ENCODE results near the gene FCHSD1.

Gene FCHSD1

DNA sequence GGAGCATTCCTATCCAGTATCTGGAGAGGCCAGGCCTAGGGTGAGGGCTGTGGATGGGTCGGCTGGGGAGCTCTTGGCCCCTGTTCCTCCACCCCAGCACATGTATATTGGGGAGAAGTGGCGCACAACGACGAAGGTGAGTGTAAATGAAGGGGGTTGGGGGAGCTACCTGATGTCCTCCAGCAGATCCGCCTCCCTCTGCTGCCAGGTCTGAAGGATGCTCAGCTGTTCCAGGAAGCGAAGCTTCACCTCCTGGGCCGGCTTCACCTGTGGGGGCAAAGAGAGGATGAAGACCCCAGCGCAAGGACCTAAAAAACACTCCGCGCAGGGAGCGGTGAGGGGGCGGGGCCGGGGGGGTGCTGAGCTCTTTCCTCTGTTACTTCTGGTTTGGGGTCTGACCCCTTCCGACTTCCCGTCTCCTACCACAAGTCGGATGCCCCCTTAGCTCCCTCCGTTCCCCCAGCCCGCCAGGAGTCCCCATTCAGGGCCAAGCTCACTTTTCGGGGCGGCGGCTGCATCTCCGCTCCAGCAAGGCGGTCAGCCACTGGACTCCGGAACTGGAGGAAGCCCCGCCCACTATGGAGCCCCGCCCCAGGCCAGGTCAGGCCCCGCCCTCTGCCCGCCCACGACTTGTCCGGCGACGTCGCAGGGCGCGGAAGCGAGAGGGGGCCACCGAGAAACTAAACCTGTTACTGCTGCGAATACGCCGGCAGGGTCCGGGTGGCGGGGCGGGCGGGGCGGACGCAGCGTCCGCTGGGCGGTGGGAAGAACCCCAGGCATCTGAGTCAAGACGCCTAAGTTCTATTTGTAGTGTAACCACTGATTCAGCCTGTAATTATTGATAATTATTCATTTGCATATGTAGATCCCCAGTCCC, at the start of gene FCHSD1:
FCHSD1 (minus strand) TSS at position 568 of the 877 bp plus-strand sequence; CDS start at position 518, 50 bp downstream.
- peak; percentile 74 for DNase-seq

DNA sequence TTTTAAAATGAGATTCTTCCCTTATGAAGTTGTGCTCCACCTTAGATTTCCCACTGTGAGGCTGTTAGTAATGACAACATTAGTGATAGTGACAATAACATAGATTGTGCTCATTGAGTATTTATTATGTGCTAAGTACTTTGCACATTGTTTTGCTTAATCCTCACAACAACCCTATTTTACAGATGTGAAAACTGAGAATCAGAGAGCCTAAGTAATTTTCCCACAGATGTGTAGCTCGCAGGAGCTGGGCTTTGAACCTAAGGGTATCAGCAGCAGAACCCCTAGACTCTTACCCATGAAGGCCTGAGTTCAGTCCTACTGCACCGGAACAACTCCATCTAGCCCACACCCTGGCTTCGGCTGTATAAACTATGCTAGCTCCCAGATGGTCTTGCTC, 46.4 kb upstream of the FCHSD1 start:
- DNase-seq: no peak

DNA sequence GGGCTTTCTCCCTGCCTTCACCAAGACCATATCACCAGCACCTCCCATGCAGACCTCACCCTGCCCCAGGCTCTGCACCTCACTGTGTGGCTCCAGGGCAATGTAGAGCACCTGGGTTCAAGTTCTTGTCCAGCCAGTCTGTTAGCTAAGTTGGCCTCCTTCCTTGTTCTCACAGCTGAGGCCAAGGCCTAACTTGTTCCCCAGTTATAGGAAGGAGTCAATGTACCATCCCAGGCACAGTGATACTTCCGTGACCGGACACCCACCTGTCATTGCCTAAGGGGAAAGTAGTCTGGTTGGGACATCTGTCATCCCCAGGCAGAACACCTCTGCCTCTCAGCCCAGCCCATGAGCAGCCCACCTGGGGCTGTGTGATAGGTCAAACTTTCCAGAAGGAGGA, 45.2 kb upstream of the FCHSD1 start:
- DNase-seq: no peak

DNA sequence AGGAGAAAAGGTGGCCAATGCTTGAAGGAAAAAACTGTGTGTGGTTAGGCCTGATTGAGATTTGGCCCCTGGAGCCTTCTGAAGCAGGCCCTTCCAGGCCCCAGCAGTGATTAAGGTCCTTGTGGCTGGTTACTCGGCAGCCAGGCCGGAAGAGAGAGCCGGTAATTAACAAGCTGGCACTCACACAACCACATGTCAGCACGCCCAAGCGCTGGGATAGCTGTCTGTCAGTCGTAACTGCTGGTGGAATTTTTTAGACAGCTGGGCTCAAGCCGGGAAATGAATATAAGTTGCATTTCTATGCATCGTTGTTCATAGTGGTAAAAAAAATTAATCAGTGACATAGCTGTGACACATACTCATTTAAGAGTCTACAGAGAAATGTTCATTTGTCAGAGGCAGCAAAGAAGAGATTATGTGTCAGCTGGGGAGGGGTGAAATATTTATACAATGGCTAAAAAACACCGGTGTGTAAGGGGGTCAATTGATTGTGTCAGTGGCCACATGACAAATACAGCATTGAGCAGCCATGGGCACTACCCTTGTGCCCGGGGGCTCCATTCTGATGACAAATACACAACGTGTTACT, 44.5 kb upstream of the FCHSD1 start:
- no peak for DNase-seq

DNA sequence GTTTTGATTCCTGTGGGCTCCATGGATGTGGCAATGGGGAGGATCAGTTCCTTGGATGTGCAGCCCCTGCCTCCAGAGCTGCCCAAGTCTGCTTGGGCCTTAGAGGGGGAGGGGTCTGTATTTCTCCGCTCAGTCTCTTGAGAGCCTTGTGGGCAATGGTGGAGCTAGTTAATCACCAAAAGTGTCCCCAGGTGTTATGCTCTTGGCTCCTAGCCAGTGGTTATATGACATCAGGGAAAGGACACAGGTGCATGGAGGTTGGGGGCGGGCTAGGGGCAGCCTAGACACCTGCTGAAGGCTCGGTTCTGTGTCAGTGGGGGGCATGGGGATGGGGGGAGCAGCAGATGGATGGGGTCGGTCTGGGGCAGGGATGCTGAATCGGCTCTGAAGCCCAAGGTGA, 43.3 kb upstream of the FCHSD1 start:
- DNase-seq: no peak

DNA sequence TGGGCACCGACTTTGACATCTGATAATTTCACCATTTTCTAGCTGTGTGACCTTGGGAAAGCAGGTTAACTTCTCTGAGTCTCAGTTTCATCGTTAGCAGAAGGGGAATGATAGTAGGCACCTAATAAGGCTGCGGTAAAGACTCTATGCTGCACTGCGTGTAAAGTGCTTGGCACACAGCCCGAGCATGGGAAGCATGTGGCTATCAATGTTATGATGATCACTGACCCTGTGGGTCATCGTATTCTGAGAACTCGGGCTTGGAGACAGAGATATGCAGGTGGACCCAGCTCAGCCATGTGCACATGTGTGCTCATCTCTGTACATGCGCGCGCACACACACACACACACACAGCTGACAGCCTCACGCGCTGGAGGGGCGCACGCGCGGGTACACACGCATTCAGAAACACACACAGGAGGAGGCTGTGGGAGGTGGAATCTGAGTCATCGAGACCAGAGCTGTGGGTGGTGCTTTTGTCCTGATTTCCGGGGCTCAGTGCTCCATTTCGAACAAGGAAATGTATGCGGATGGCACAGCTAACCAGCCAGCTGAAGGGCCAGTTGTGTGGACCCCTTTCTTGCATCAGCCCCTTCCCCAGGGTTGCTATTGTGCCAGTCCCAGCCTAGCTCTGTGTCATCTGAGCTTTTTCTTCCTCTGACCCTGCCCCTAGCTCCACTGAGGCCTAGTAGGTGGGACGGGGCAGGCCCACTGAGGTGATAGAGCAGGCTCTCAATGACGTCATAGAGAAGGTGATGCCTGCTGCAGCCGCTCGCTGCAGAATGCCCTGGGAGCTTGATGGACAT, 41.9 kb upstream of the FCHSD1 start:
- DNase-seq: peak; percentile 77

DNA sequence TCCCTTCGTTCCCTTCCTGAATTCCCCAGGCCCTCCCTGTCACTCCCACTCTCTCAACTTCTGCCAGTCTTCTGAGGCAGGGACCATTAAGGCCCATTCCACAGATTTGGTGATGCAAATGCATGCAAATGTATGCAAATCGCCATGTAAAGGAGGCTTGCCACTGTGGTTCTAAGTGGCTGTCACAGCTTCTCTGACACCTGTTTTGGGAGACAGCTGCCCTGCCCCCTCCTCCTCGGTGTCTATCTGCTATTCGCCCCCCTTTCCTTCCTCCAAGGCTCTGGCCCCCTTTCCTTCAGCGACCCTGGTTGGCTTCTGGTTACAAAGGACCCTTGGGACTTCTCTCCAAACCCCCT, 41.3 kb upstream of the FCHSD1 start:
- no peak for DNase-seq

DNA sequence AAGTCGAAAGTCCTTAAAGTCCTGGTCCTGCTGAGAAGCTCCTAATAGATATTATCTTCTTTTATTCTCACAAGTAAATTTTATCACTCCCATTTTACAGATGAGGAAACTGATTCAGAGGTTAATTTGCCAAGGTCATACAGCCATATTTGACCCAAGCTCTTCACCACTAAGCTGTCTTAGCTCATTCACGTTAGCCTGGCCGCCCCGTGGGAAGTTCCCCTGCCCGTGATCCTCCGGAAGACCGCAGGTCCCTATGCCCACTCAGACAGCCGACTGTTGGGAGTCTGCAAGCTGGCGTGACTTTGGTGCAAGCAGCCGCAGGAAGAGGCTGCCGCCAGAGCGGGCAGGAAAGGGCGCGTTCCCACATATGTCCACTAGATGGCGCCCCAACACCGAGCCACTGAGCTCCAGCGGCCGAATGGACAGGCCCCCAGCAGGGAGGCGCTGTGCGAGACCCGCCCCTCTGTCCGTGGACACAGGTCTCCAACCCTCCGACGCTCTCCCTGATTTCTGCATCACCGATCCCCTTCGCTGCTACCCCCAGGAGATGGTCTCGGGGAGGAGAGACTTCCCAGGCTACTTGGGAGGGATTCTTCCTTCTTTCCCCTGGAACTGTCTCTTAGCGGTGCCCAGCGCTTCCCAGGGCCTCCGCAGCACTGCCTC, 40.8 kb upstream of the FCHSD1 start:
- DNase-seq: peak; percentile 80

DNA sequence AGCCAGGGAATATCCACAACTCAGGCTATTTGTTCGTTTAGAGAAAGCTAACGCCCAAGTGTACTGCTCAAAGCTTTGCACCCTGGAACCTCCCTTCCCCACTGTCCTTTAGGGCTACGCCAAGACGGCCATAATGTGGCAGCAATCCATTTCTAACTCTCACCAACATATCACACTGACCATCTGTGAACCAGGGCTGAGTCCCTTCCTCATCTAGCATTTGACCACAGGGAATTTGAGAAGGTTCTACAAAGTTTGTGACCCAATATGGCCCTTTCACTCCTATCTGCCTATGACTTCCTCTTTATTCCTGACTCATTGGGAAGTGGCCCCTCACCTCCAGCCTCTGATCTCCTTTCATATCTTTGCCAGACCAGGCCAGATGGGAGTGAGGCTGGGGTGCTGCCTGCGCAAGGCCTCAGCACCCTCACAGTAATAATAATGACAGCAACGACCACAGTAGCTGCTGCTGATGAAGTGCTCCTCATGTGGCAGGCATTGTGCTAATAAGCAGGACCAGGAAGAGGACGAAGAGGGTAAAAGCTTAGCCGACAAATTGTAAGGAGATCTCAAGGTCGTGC, 40.2 kb upstream of the FCHSD1 start:
- no peak for DNase-seq

DNA sequence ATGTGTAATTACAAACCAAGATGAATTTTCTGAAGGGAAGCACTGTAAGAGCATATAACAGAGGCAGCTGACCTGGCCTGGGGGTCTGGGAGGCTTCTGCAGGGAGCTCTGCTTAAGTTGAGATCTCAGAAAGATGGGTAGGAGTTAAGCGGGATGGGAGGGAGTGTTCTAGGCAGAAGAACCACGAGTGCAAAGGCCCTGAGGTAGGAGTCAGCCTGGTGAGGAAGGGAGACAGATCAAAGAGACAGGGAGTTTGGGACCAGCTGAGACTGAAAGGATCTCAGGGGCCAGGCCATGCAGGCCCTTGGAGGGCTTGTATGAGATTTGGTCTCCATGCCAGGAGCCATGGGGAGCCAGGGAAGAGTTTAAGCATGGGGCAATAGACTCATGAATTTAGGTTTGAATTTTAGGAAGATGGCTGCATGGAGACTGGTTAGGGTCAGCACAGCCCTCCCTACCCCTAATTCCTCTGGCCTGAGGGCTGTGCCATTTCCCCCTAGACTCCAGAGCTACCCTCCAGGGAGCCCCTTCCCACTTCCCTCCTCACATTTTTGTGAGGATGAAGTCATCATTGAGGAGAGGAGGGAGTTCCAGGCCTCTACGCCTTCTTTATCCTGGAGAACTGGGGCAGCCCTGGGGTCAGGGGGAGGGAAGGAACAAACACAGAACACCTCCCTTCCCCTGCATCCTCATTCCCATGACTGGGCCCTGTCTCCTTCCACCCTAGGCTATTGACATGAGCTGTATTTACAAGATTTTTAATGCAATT, 35.6 kb upstream of the FCHSD1 start:
- DNase-seq: no peak

DNA sequence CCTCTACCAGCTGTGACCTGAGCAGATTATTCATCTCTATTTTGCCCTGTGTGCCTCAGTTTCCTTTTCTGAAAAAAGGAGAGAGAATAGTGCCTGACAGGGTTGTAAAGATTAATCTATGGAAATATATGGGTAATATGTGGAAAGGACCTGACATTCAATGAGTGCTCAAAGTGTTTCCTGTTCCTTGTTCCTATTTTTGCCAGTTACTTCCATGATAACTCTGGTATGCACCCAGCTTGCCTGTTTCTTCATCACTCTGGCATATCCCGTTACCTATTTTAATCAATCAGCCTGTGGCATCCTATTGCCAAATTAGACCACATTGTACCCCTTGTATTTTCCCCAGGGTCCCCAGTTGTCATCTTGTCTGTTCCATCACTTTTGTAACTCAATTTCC, 34.4 kb upstream of the FCHSD1 start:
- no peak for DNase-seq

DNA sequence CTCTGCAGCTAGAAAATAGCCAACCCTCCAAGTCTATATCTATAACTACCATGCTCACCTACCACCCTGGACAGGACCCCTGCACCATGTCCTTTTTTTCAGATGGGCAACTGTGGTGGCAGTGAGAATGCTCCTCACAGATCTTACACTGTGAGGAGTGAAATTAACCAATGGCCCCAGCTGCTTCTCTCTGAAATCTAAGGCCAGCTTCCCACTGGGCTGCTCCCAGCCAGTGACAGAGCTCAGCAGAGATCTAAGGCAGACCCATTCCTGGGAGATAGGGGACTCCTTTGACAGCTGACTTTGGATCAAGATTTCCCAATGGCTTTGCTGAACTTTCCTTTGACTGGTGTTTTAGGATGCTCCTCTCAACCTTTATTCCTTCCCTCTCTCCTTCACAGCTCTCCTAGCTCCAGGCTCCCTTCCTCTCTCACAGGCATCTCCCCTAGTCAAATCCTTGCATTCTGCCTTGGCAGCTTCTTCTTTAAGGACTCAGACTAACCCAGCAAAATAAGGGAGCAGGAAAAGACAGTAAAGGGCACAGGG, 32.5 kb upstream of the FCHSD1 start:
- DNase-seq: no peak

DNA sequence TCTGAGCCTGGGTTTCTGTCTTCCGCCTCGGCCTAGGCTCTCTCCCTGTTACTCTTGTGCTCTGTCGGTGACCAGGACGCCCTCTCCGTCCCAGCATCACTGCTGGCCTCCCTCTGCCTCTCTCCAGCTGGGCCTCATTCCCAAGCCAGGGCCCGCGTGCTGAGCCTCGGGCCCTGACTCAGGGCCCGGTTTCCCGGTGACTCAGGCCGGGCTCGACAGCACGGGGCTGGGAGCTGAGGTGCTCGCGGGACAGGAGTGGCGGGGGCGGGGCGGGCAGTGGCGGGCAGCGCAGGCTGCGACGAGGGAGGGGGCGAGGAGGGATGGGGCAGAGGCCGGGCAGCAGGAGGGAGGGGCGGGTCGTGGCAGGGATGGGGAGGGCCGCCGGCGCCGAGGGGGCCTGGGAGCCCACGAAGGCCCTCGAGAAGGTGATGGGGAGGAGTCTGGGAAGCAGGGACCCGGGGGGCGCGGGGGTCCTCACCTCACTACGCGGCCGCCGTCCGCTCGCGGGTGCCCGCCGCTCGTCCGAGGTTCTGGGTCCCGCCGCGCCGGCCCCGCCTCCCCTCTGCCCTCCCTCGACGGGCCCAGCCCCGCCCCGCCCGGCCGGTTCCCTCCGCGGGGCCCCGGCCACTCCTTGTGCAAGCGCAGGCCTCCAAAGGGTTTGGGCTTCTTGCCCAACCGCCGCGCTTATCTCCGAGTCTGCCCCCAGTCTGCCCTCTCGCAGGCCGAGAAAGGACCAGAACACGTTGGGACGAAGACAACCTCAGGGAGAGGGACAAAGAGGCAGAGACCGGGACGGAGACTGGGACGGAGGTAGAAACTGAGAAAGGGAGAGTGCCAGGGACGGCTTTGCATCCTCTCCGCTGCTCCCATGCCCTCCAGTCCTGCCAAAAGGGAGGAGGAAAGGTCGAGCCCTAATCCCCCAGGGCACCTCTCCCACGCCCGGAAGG, 30.8 kb upstream of the FCHSD1 start, which contains the start of gene ARAP3:
ARAP3 (minus strand) TSS at position 536 of the 947 bp plus-strand sequence. CDS start 1,744 bp downstream, outside the sequence.
- peak; percentile 30 for DNase-seq

DNA sequence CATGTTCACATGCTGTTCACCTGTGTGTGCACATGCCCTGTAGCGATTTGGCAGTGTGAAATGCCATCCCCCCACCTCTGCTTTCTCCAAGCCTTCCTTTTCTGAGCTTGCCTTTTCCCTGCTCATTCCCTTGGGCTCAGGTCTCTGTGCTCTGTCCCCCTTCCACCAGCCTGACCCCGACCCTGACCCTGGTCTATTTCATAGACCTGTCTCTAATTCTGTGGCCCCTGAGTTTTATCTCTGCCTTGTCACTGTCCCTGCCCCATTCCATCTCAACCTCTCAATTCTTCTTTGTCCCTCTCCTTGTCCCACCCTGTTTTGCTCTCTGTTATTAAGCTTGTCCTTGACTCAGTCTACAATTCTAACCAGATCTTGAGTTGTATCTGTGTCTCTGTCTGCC, 30.1 kb upstream of the FCHSD1 start:
- no peak for DNase-seq

DNA sequence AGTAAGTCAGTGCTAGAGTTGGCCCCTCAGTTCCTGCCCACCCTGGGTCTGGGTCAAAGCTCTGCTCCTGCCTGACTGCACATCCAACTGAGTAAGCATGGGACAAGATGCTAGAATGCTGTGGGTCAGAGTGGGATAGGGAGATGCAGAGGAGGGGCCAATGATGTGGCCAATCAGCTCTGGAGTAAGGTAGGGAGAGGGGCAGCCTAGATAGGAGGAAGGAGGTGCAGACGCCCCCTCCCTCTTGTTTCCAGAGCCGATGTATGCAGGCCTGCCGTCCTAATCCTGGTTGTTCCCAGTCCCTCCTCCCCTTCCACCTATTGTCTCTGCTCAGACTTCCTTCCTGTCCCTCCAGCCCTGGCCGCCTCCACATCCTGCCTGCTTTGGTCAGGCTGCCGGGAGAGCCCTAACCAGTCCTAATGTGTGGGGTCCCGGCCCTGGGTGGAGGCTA, 29.6 kb upstream of the FCHSD1 start:
- DNase-seq: no peak

DNA sequence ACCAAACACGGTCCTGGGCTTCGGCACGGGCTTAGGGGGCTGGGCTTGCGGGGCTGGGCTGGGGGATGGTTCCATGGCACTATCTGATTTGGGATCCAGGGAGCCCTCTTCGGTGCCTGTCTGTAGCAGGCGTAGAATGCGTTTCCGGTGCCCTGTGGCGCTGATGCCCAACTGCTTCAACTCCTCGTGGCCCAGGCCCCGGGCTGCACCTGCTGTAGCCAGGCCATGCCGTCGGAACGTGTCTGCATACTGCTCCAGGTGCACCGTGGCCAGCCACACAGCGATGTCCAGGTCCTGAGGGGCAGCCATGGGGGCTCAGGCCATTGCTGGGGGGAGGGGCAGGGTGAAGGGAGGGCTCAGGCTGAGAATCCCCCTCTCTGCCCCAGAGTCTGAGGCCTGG, 29.0 kb upstream of the FCHSD1 start:
- no peak for DNase-seq

DNA sequence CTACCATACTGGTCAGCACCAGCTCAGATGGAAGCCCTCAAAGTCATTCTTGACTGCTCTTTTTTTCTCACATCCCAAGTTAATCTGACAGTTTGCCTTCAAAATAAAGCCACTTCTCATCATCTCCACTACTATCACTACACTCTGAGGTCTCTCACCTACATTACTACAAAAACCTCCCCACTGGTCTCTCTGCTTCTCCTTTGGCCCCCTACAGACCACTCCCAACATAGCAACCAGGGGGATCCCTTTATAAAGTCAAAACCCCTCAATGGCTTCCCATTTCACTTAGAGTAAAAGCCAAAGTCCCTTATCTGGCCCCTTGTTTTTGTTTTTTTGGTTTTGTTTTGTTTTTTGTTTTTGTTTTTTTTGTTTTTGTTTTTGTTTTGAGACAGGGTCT, 26.2 kb upstream of the FCHSD1 start:
- no peak for DNase-seq

DNA sequence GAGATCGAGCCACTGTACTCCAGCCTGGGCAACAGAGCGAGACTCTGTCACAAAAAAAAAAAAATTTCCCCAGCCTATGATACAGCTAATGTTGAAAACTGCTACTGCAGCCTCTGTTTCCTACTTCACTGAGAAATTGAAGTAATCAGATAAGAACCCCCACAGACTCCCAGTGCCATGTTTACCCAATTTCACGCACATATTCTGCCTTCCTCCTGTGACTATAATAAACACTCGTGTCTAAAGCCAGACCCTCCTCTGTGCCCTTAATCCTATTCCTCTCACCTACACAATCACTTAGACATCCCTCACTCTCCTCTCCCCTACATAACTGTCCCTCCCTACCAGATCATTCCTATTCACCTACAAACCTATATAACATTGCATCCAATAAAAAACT, 24.5 kb upstream of the FCHSD1 start:
- no peak for DNase-seq

DNA sequence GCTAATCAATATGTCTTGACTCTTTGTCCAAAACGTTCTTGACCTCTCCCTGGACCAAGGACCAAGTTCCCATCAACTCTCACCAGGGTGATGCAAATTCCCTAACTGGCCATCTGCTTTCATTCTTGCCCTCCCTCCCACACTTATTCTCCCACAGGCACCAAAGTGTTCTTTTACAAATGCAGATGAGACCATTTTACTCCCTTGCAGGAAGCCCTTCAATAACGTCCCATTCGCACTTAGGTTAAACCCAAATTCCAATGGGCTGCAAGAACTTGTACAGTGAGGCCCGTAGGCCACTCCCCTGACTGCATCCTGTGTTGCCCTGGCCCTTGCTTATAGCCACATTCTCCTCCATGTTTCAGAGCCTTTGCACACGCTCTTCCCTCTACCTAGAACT, 23.5 kb upstream of the FCHSD1 start:
- DNase-seq: no peak
